ENCODE measurements around the gene RALA. TPM values are rescaled to one million over a fixed set of nuclear protein-coding genes. Genes with fewer than 3 reads are reported as not detected.

RALA gene
- total and polyA plus RNA-seq, 2 experiments from 2014 or later: 43.5 to 231 TPM

GRCh38 chr7:39645482-39646407 is 22.4 kb downstream of the RALA start:
- no peak overlapping the region for H3K27ac ChIP-seq (ENCODE audit: low read depth)
- no peaks in the 10 kb centered on the region for H3K36me3 ChIP-seq (ENCODE audit: insufficient read depth)
- Mint-ChIP-seq H3K27me3 (ENCODE audit: insufficient read depth, low read depth, poor library complexity) (peaks cover 1% of the 10 kb centered on the region), H3K27ac (no peak overlapping the region), H3K36me3 (ENCODE audit: low read depth) (no peaks in the 10 kb centered on the region; the same call in 2 of the 3 replicates), H3K9me3 (no peaks in the 10 kb centered on the region), H3K4me3 (no peak overlapping the region), H3K4me1 (peaks cover 23% of the 10 kb centered on the region)
- no peak overlapping the region for H3K4me2 ChIP-seq
- H3K4me1 ChIP-seq (ENCODE audit: insufficient read depth): peaks cover 5% of the 10 kb centered on the region
- ATAC-seq (no peak), DNase-seq (ENCODE audit: low spot score) (no peak)
- no peak overlapping the region for H3K4me3 ChIP-seq
- TF ChIP-seq ETS1 (IDR thresholded peaks at IDR 0.05) (no peak), ZNF331 (CRISPR knock-in tag; IDR thresholded peaks at IDR 0.05; ENCODE audit: low read depth) (no peak), POLR2AphosphoS5 (IDR thresholded peaks at IDR 0.05; ENCODE audit: low read depth) (no peak), CREB1 (CRISPR knock-in tag; IDR thresholded peaks at IDR 0.05; ENCODE audit: low read depth) (no peak), NANOG (IDR thresholded peaks at IDR 0.05; ENCODE audit: borderline replicate concordance) (no peak), EZH2phosphoT487 (IDR thresholded peaks at IDR 0.05; ENCODE audit: unreplicated experiment) (no peak), ZNF462 (CRISPR knock-in tag; IDR thresholded peaks at IDR 0.05) (no peak), CTCF (conservative IDR thresholded peaks at IDR 0.05; ENCODE audit: low read depth in 2 of 2) (no peak), STAT1 (IDR thresholded peaks at IDR 0.05; ENCODE audit: unreplicated experiment) (no peak), ZNF114 (CRISPR knock-in tag; IDR thresholded peaks at IDR 0.05) (no peak), EZH2 (IDR thresholded peaks at IDR 0.05; ENCODE audit: low read depth, unreplicated experiment) (no peak), REST (IDR thresholded peaks at IDR 0.05; ENCODE audit: unreplicated experiment) (no peak), JUNB (IDR thresholded peaks at IDR 0.05; ENCODE audit: unreplicated experiment) (no peak)
- H2AFZ ChIP-seq: no peak overlapping the region
- no peaks in the 10 kb centered on the region for H3F3A ChIP-seq (replicated peaks; ENCODE audit: low read depth)
- peaks cover 29% of the 10 kb centered on the region for H4K20me1 ChIP-seq (replicated peaks; ENCODE audit: insufficient read depth)
- H3K79me2 ChIP-seq (replicated peaks; ENCODE audit: insufficient read depth): peaks cover 100% of the 10 kb centered on the region
- H3K9me2 ChIP-seq (ENCODE audit: insufficient read depth): no peaks in the 10 kb centered on the region
- H3K27me3 ChIP-seq (ENCODE audit: insufficient read depth): no peaks in the 10 kb centered on the region

Data from GM23338 (cell line).